ENCODE data around the gene USP15. TPM values are rescaled to one million over a fixed set of nuclear protein-coding genes. Genes with fewer than 3 reads are reported as not detected.

Gene USP15
- total RNA-seq, 1 donor: 51.4 TPM

DNA sequence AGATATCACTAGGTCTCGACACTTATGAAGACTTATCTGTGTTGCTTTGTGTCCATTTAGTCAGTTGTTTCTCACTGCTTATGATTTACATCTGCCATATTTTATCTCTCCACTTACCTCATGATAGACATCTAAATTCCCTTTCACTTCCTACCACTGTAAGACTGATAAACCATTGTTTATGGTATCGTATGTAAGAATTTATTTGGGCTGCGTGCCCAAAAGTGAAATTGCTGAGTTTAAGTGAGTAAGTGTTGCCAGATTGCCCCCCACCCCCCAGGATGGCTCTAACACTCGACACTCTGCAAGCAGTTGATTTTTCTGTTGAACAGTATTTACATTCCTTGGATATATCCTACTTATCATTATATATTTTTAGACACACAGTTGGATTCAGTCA, 136.5 kb downstream of the USP15 start:
- no peak for DNase-seq (ENCODE audit: insufficient read length, low spot score, missing footprints)
- Histone ChIP-seq H2AFZ (ENCODE audit: low read length) (no peak overlapping the region), H3K27me3 (ENCODE audit: insufficient read depth, low read length) (no peaks in the 10 kb centered on the region), H3K4me2 (ENCODE audit: insufficient read depth, low read length) (no peak overlapping the region), H3K4me1 (ENCODE audit: insufficient read depth, low read length) (no peaks in the 10 kb centered on the region), H3K9me3 (ENCODE audit: low read depth, low read length) (no peaks in the 10 kb centered on the region), H3K36me3 (ENCODE audit: insufficient read depth, low read length) (peaks cover 35% of the 10 kb centered on the region), H3K79me2 (ENCODE audit: insufficient read depth, low read length) (no peaks in the 10 kb centered on the region), H4K20me1 (ENCODE audit: insufficient read depth, low read length) (no peaks in the 10 kb centered on the region), H3K4me3 (ENCODE audit: insufficient read depth, low read length) (no peak overlapping the region), H3K27ac (ENCODE audit: low read depth, low read length) (no peak overlapping the region)
- TF ChIP-seq, protein P1, sequence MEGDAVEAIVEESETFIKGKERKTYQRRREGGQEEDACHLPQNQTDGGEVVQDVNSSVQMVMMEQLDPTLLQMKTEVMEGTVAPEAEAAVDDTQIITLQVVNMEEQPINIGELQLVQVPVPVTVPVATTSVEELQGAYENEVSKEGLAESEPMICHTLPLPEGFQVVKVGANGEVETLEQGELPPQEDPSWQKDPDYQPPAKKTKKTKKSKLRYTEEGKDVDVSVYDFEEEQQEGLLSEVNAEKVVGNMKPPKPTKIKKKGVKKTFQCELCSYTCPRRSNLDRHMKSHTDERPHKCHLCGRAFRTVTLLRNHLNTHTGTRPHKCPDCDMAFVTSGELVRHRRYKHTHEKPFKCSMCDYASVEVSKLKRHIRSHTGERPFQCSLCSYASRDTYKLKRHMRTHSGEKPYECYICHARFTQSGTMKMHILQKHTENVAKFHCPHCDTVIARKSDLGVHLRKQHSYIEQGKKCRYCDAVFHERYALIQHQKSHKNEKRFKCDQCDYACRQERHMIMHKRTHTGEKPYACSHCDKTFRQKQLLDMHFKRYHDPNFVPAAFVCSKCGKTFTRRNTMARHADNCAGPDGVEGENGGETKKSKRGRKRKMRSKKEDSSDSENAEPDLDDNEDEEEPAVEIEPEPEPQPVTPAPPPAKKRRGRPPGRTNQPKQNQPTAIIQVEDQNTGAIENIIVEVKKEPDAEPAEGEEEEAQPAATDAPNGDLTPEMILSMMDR (IDR thresholded peaks at IDR 0.05; ENCODE audit: extremely low read depth, low read depth, low read length): no peak

DNA sequence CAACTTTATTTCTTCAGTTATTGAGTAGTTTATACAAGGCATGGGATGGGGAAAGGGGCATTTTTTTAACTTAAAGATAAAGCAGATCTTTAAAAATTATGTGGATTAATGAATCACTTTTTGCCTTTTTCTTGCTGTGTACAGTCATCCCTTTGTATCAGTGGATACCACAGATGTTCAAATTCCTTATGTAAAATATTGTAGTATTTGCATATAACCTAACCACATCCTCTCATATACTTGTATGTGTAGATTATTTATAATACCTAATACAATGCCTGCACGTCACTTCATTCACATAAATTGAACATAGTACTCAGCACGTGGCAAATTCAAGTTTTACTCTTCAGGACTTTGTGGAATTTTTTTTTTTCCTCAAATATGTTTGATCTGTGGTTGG, 139.9 kb downstream of the USP15 start:
- DNase-seq (ENCODE audit: insufficient read length, low spot score, missing footprints): no peak
- TF ChIP-seq, protein P1 (IDR thresholded peaks at IDR 0.05; ENCODE audit: extremely low read depth, low read depth, low read length): no peak

DNA sequence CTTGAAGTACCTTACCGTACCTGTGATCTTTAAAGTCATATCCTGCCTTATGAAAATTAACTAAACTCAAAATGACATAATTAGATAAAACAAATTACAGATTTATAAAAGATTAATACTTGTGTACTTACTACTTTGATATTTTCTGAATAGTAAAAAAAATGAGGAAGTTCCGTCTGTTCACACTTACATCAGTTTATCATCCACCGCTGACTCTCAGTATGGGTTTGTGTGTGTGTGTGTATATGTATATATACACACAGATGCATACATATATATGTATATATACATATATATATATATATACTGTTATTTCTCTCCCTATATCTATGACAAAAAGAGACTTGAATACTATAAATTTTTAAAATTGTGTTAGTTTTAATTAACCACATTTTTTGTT, 141.4 kb downstream of the USP15 start:
- Histone ChIP-seq H3K4me3 (ENCODE audit: insufficient read depth, low read length) (no peak overlapping the region), H3K4me2 (ENCODE audit: insufficient read depth, low read length) (no peak overlapping the region), H3K27ac (ENCODE audit: low read depth, low read length) (no peak overlapping the region), H3K36me3 (ENCODE audit: insufficient read depth, low read length) (peaks cover 13% of the 10 kb centered on the region), H4K20me1 (ENCODE audit: insufficient read depth, low read length) (no peaks in the 10 kb centered on the region), H3K79me2 (ENCODE audit: insufficient read depth, low read length) (no peaks in the 10 kb centered on the region), H3K27me3 (ENCODE audit: insufficient read depth, low read length) (no peaks in the 10 kb centered on the region), H3K9me3 (ENCODE audit: low read depth, low read length) (no peaks in the 10 kb centered on the region), H2AFZ (ENCODE audit: low read length) (no peak overlapping the region), H3K4me1 (ENCODE audit: insufficient read depth, low read length) (no peaks in the 10 kb centered on the region)
- TF ChIP-seq, protein P1 (IDR thresholded peaks at IDR 0.05; ENCODE audit: extremely low read depth, low read depth, low read length): no peak
- DNase-seq (ENCODE audit: insufficient read length, low spot score, missing footprints): no peak

More for the DNA sequence above, 139.9 kb downstream of the USP15 start:
- no peak overlapping the region for H3K27ac ChIP-seq (ENCODE audit: low read depth, low read length)
- no peak overlapping the region for H3K4me3 ChIP-seq (ENCODE audit: insufficient read depth, low read length)
- no peak overlapping the region for H2AFZ ChIP-seq (ENCODE audit: low read length)
- peaks cover 18% of the 10 kb centered on the region for H3K36me3 ChIP-seq (ENCODE audit: insufficient read depth, low read length)
- no peaks in the 10 kb centered on the region for H3K79me2 ChIP-seq (ENCODE audit: insufficient read depth, low read length)
- no peaks in the 10 kb centered on the region for H3K9me3 ChIP-seq (ENCODE audit: low read depth, low read length)
- H3K4me1 ChIP-seq (ENCODE audit: insufficient read depth, low read length): no peaks in the 10 kb centered on the region
- H3K27me3 ChIP-seq (ENCODE audit: insufficient read depth, low read length): no peaks in the 10 kb centered on the region
- no peak overlapping the region for H3K4me2 ChIP-seq (ENCODE audit: insufficient read depth, low read length)
- no peaks in the 10 kb centered on the region for H4K20me1 ChIP-seq (ENCODE audit: insufficient read depth, low read length)

DNA sequence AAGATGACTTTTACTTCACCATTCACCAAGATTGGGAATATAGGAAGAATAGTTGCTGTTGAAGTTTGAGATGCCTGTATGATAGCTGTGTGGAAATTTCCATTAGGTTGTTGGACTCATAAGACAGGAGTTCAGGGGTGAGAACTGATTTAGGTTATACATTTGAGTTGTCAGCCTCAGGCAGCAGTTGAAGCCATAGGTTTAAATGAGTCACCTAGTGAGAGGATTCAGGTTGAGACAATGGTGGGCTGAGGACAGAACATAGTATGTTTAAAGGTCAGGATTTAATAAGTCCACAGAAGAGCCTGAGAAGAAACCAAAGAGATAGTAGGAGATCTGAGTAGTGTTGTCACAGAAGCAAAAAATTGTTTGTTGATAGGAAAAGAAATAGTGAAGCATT, 142.8 kb downstream of the USP15 start:
- TF ChIP-seq, protein P1 (IDR thresholded peaks at IDR 0.05; ENCODE audit: extremely low read depth, low read depth, low read length): no peak
- Histone ChIP-seq H3K27ac (ENCODE audit: low read depth, low read length) (no peak overlapping the region), H3K4me2 (ENCODE audit: insufficient read depth, low read length) (no peak overlapping the region), H3K9me3 (ENCODE audit: low read depth, low read length) (no peaks in the 10 kb centered on the region), H2AFZ (ENCODE audit: low read length) (no peak overlapping the region), H3K79me2 (ENCODE audit: insufficient read depth, low read length) (no peaks in the 10 kb centered on the region), H3K36me3 (ENCODE audit: insufficient read depth, low read length) (peaks cover 6% of the 10 kb centered on the region), H3K4me1 (ENCODE audit: insufficient read depth, low read length) (no peaks in the 10 kb centered on the region), H3K27me3 (ENCODE audit: insufficient read depth, low read length) (no peaks in the 10 kb centered on the region), H4K20me1 (ENCODE audit: insufficient read depth, low read length) (no peaks in the 10 kb centered on the region), H3K4me3 (ENCODE audit: insufficient read depth, low read length) (no peak overlapping the region)
- no peak for DNase-seq (ENCODE audit: insufficient read length, low spot score, missing footprints)

Data from osteoblast (primary cell).